ENCODE results near the gene SAAL1. TPM values are rescaled to one million over a fixed set of nuclear protein-coding genes. Genes with fewer than 3 reads are reported as not detected.

The SAAL1 gene
- total and polyA plus RNA-seq, 9 of the 15 experiments (the other 6 are each of a cell fraction or from before 2014, with no cell fraction given): 38.9 to 77.5 (median 56.4) TPM

DNA sequence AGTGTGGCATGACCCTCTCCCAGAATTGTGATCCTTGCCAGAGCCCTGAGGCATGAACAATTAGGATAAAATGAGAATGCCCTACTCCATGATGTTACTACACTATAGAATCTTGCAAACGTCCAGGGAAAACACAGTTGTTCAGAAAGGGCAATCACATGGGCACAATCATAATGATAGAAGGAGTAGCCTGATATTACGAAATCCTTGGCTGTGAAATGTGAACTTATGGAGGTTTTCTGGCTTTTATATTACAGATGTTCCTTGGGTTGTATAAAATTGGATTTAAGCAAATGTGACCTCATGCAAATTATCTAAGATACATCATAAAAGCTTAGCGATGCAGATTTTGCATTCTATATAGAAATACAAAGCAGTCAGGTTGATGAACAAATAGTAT, 30.4 kb downstream of the SAAL1 start:
- in situ Hi-C loops (cut with MboI): no loop called here
- 69% methylated on average over 3 of the region's 3 CpGs for WGBS (ENCODE audit: insufficient coverage, low coverage, missing lambda C conversion rate)
- Histone ChIP-seq H3K9ac (ENCODE audit: insufficient read depth in 1 of 2, low read depth in 2 of 2, low read length in 2 of 2) (no peak overlapping the region), H3K4me1 (replicated peaks in 1 of 2; ENCODE audit: control insufficient read depth in 2 of 2, insufficient read depth in 2 of 2, low read length in 2 of 2) (no peaks in the 10 kb centered on the region), H3K27ac (ENCODE audit: extremely low read depth, low read depth, low read length) (no peak overlapping the region), H2AFZ (ENCODE audit: low read depth, low read length) (no peak overlapping the region), H4K20me1 (replicated peaks; ENCODE audit: control insufficient read depth, insufficient read depth, low read length) (no peaks in the 10 kb centered on the region), H3K36me3 (ENCODE audit: control insufficient read depth, insufficient read depth, low read length) (peaks cover 16% of the 10 kb centered on the region; the same call in 2 of the 3 replicates), H3K27me3 (ENCODE audit: control insufficient read depth in 2 of 2, insufficient read depth in 2 of 2, low read length in 2 of 2) (no peaks in the 10 kb centered on the region), H3K4me2 (ENCODE audit: insufficient read depth, low read length) (no peak overlapping the region), H3K4me3 (no peak overlapping the region), H3K9me3 (replicated peaks; ENCODE audit: control insufficient read depth, insufficient read depth, low read depth, low read length) (no peaks in the 10 kb centered on the region), H3K79me2 (ENCODE audit: control insufficient read depth, insufficient read depth, low read length) (no peaks in the 10 kb centered on the region), H3K9me1 (ENCODE audit: control insufficient read depth, insufficient read depth, low read length) (no peaks in the 10 kb centered on the region)
- DNase-seq (ENCODE audit: extremely low read depth in 1 of 4, low spot score in 3 of 4) (no peak), FAIRE-seq (no peak), ATAC-seq (no peak)
- intact Hi-C loops (cut with micrococcal nuclease): no loop called here
- POLR2A ChIA-PET: no interaction called here
- CTCF ChIA-PET (ENCODE audit: low intra/inter-chr PET ratio): no interaction called here
- TF ChIP-seq CEBPB (tag; IDR thresholded peaks at IDR 0.05) (peak; percentile 58), NELFE (IDR thresholded peaks at IDR 0.05; ENCODE audit: insufficient read depth, insufficient read length) (no peak), CEBPG (CRISPR knock-in tag; IDR thresholded peaks at IDR 0.05) (no peak), CEBPG (tag; conservative IDR thresholded peaks at IDR 0.05 in 1 of 2, IDR thresholded peaks at IDR 0.05 in 1 of 2) (0 out of 4 replicates have a peak, but pooled peaks of 1 of the 2 experiments have one; percentile 19), HDAC1 (IDR thresholded peaks at IDR 0.05) (no peak), CBFA2T2 (conservative IDR thresholded peaks at IDR 0.05) (no peak), FIP1L1 (IDR thresholded peaks at IDR 0.05; ENCODE audit: low read depth, low read length, poor library complexity, severe bottlenecking) (no peak)
- BruUV-seq (replicated peaks): no TSS peak
